ENCODE results near the gene MRAS.

DNA sequence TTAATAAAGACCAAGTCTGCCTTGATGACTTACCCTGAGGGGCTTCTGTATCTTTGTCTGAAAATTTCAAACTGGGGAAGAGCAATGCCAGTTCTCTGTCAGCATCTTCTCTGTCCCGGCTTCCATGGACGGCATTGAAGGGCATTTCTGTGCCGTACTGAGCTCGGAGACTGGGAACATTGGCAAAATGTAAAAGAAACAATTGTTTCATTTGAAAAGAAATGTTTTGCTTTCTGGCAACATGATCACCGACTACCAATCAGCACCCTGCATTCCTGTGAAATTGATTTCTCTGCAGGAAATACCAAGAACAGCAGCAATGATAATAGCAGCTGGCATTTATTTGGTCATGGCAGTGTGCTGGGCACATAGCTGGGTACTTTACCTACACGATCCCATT, 44.9 kb upstream of the MRAS start:
- TF ChIP-seq, protein P1, sequence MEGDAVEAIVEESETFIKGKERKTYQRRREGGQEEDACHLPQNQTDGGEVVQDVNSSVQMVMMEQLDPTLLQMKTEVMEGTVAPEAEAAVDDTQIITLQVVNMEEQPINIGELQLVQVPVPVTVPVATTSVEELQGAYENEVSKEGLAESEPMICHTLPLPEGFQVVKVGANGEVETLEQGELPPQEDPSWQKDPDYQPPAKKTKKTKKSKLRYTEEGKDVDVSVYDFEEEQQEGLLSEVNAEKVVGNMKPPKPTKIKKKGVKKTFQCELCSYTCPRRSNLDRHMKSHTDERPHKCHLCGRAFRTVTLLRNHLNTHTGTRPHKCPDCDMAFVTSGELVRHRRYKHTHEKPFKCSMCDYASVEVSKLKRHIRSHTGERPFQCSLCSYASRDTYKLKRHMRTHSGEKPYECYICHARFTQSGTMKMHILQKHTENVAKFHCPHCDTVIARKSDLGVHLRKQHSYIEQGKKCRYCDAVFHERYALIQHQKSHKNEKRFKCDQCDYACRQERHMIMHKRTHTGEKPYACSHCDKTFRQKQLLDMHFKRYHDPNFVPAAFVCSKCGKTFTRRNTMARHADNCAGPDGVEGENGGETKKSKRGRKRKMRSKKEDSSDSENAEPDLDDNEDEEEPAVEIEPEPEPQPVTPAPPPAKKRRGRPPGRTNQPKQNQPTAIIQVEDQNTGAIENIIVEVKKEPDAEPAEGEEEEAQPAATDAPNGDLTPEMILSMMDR (conservative IDR thresholded peaks at IDR 0.05 in 1 of 2, IDR thresholded peaks at IDR 0.05 in 1 of 2; ENCODE audit: extremely low read depth in 1 of 2, insufficient read depth in 1 of 2, low read depth in 1 of 2, low read length in 2 of 2) = no peak
- TF ChIP-seq EZH2 (IDR thresholded peaks at IDR 0.05; ENCODE audit: borderline replicate concordance, low read length) = no peak

All from mammary epithelial cell (primary cell).